Measurements from ENCODE around the gene RBFOX1.

GRCh38 chr16:7512503-7512902 is 179.9 kb downstream of the RBFOX1 start:
- TF ChIP-seq CTCF (IDR thresholded peaks at IDR 0.05): no peak
- no peak for TF ChIP-seq POLR2A (IDR thresholded peaks at IDR 0.05)

Measured in Peyer's patch (tissue), 4 donors.